IPS-18c (cell line): ENCODE measurements around the gene PRSS48.
"Not testable (repeated sequence)": the region's sequence is repeated elsewhere in the genome, so short reads cannot be mapped to it uniquely, and the experiment has no call there.

ENCODE experiments used
- H3K4me3 ChIP-seq: 2 replicates; pipeline ENCODE4 v1.7.0; 2013; ENCODE audit warnings: low read depth, mild to moderate bottlenecking, low read length, moderate library complexity; ENCODE audit not compliant: insufficient read depth
- H3K9me3 ChIP-seq: one replicate; pipeline ENCODE4 v1.6.1; 2013; ENCODE audit warnings: mild to moderate bottlenecking, low read length, moderate library complexity; ENCODE audit not compliant: control insufficient read depth, insufficient read depth

PRSS48 gene, protein sequence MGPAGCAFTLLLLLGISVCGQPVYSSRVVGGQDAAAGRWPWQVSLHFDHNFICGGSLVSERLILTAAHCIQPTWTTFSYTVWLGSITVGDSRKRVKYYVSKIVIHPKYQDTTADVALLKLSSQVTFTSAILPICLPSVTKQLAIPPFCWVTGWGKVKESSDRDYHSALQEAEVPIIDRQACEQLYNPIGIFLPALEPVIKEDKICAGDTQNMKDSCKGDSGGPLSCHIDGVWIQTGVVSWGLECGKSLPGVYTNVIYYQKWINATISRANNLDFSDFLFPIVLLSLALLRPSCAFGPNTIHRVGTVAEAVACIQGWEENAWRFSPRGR

DNA sequence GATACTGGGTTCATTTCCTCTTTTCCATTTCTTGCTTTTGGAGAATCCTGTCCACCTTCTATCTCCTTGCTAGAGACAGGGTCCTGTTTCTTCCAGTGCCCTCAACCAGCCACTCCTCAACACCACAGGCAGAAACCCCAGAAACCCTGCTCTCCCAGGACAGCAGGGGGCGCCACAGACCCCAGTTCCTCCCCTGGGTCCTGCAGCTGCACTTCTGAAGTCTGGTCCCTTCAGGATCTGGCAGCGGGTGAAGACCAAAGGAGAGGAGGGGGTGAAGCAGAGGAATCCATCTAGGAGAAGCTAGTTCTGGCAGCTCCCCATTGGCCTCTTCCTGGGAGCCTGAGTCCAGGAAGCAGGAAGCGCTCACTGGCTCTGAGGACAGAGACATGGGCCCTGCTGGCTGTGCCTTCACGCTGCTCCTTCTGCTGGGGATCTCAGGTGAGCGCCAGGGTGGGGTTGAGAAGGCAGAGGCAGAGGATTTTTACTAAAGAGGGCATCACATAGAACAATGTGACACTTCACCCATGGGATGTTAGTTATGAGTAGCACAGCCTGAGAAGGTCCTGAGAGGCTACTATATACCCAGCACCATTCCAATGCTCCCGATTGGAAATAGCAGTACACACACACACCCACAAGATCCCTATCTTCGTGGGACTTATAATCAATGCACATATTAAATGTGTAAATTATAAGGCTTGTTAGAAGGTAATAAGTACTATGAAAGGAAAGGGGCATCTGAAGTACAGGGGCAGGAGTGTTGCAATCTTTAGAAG is at the start of gene PRSS48:
Gene PRSS48, plus strand, starts transcription at position 375 of the 776 bp plus-strand sequence. Its CDS starts 12 bp downstream, at position 387.
- Histone ChIP-seq H3K4me3 (no peak within 1 kb of the TSS), H3K9me3 (no peaks in the 10 kb centered on the region)

GRCh38 chr4:151227172-151227571 is 49.8 kb upstream of the PRSS48 start:
- Histone ChIP-seq H3K4me3 (no peak overlapping the region), H3K9me3 (no peaks in the 10 kb centered on the region)

DNA sequence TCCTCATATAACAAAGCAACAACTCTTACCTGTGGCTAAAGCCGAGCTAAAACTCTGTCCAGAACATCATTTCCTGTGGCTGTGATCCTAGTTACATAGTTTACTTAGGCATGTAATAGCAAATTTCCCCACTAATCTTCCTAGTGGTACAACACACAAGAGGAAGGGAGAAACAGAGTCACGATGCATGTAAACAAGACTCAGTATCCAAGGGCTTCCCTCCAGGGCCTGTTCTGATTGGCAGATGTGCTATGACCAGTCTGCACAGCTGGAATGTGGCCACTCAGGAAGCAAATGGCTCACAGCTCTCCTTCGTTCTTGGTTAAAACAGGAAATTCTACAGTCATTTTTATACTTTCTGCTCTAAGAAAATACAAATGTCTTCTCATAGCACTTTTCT is 49.2 kb upstream of the PRSS48 start:
- H3K4me3 ChIP-seq: no peak overlapping the region
- no peaks in the 10 kb centered on the region for H3K9me3 ChIP-seq

DNA sequence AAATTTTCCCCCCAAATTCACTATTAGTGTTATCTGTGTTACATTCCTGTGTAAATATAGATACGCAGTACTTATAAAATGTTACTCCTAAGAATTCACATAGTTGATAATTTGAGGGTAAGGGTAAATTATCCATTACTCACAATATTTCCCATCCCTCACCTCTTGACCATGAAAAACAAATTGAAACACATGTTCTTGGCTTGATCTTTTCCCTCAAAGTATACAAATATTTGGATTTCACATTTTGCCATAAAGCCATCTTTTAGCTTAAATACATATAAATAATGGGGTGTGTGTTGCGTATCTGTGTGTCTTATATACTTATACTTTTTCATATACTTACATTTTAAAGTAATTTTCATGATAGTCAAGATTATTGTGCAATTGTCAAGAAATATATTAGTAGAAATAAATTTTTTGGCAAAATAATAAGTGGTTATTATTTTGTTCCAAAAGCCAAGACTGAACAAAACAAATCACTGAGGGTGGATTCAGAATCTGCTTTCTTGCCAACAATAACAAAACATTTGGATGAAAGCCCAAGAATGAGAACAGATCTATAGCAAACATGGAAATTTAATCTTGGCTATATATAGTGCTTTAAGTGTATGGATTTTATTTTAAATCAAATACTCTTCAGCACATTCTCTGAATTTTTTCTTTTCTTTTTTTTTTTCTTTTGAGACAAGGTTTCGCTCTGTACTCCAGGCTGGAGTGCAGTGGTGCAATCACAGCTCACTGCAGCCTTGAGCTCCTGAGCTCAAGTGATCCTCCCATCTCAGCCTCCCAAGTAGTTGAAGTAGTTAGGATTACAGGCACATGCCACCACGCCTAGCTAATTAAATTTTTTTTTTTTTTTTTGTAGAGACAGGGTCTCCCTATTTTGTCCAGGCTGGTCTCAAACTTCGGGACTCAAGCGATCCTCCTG is 48.5 kb upstream of the PRSS48 start:
- H3K4me3 ChIP-seq: no peak overlapping the region
- no peaks in the 10 kb centered on the region for H3K9me3 ChIP-seq

DNA sequence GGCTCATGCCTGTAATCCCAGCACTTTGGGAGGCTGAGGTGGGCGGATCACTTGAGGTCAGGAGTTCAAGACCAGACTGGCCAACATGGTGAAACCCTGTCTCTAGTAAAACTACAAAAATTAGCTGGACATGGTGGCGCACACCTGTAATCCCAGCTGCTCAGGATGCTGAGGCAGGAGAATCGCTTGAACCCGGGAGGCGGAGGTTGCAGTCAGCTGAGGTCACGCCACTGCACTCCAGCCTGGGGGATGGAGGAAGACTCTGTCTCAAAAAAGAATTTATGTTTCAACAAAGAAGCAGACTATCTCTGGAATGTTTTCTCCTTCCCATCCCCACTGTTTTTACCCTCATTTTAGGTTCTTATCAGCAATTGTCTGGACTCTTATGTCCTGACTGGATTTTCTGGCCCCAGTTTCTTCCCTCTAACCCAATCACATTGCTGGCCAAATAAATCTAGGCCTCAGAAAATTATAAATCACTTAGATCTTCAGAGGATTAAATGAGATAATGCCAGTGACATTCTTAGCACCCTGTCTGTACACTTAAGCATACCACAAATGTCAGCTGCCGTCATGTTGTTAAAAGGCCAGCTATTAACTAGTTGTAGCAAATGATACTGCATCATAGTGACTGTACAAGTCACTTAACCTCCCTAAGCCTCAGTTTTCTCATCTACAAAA is 44.9 kb upstream of the PRSS48 start:
- no peaks in the 10 kb centered on the region for H3K9me3 ChIP-seq

GRCh38 chr4:151233600-151233999 is 43.4 kb upstream of the PRSS48 start:
- Histone ChIP-seq H3K4me3 (no peak overlapping the region), H3K9me3 (no peaks in the 10 kb centered on the region)

More for the DNA sequence above, 44.9 kb upstream of the PRSS48 start:
- no peak overlapping the region for H3K4me3 ChIP-seq

GRCh38 chr4:151235373-151235772 is 41.6 kb upstream of the PRSS48 start:
- H3K4me3 ChIP-seq, H3K9me3 ChIP-seq: not testable (repeated sequence)

- H3K9me3 ChIP-seq: no peaks in the 10 kb centered on the region
- H3K4me3 ChIP-seq: no peak overlapping the region
Observed at GRCh38 chr4:151236036-151236435, 40.9 kb upstream of the PRSS48 start.

- H3K9me3 ChIP-seq: no peaks in the 10 kb centered on the region
- H3K4me3 ChIP-seq: no peak overlapping the region
Observed at GRCh38 chr4:151238477-151238876, 38.5 kb upstream of the PRSS48 start.

- H3K4me3 ChIP-seq: no peak overlapping the region
- H3K9me3 ChIP-seq: no peaks in the 10 kb centered on the region
Observed at GRCh38 chr4:151239608-151240007, 37.4 kb upstream of the PRSS48 start.

- no peaks in the 10 kb centered on the region for H3K9me3 ChIP-seq
Observed at GRCh38 chr4:151242305-151242704, 34.7 kb upstream of the PRSS48 start.

GRCh38 chr4:151246742-151247141 is 30.2 kb upstream of the PRSS48 start:
- no peaks in the 10 kb centered on the region for H3K9me3 ChIP-seq

More at GRCh38 chr4:151242305-151242704, 34.7 kb upstream of the PRSS48 start:
- H3K4me3 ChIP-seq: no peak overlapping the region

DNA sequence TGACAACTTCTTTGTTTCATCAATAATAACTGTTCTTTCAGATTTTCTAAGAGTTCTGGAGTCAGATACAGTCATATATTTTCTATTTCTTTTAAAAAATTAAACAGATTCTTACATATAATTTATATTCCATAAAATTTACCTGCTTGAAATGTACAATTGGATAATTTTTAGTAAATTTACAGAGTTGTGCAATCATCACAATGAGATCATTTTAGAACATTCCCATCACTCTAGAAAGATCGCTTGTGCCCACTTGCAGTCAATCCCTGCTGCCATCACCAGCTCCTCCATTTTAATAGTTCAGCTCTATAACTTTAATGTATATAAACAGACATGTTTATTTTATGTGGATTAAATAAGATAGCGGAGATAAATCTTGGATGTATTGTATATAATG is 29.6 kb upstream of the PRSS48 start:
- Histone ChIP-seq H3K4me3 (no peak overlapping the region), H3K9me3 (no peaks in the 10 kb centered on the region)

More at GRCh38 chr4:151246742-151247141, 30.2 kb upstream of the PRSS48 start:
- H3K4me3 ChIP-seq: no peak overlapping the region

- Histone ChIP-seq H3K9me3 (no peaks in the 10 kb centered on the region), H3K4me3 (no peak overlapping the region)
Observed at GRCh38 chr4:151248519-151248918, 28.4 kb upstream of the PRSS48 start.

- no peak overlapping the region for H3K4me3 ChIP-seq
- no peaks in the 10 kb centered on the region for H3K9me3 ChIP-seq
Observed at GRCh38 chr4:151250706-151251105, 26.3 kb upstream of the PRSS48 start.

DNA sequence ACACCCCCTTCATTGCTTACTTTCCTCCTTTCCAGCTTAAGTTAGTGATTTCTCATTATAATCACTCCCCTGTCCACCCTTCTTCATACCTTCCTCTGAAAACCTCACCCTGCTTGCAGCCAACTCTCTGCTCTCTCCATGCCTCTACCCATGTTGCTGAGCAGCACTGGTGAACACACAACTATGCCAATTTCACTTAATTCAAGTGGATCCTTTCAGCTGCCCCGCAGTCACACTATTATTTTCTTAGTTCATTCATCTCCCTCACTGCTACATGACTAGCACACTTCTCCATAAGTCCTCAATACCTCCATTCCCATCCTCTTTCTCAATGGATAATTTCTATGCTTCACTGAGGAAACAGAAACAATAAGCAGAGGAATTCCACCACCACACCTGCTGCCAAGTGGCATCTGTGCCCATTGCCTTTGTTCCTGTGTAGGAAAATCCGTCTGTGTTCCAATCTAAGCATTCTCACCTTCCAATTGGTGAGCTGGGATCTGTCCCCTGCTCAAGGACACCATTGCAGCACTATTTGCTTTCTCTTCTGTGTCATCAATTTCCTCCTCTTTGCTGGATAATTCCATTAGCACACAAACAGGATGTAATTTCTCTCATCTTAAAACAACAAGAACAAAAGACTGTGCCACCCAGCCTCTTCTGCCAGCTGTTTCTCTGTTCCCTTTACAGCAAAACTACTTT is 25.2 kb upstream of the PRSS48 start:
- Histone ChIP-seq H3K4me3 (no peak overlapping the region), H3K9me3 (peaks cover 2% of the 10 kb centered on the region)
